Dendritic cell treated with granulocyte-macrophage colony-stimulating factor and Interleukin-4, amounts not matched to agents 40 ng/mL and 50 ng/mL, for 4 days (primary cell): Measurements from ENCODE around the gene TMPRSS13.

ENCODE experiments used
- H3K27ac Mint-ChIP-seq: one replicate; pipeline ENCODE4 v1.8.0; 2022; ENCODE audit warnings: mild to moderate bottlenecking, mixed read lengths
- H3K27me3 Mint-ChIP-seq: one replicate; pipeline ENCODE4 v1.8.0; 2022; ENCODE audit warnings: mild to moderate bottlenecking, mixed read lengths
- H3K36me3 Mint-ChIP-seq: one replicate; pipeline ENCODE4 v1.8.0; 2022; ENCODE audit warnings: low read depth, mixed read lengths
- H3K4me1 Mint-ChIP-seq: one replicate; pipeline ENCODE4 v1.8.0; 2022; ENCODE audit warnings: low read depth, mixed read lengths
- H3K4me3 Mint-ChIP-seq: one replicate; pipeline ENCODE4 v1.8.0; 2022; ENCODE audit warnings: mild to moderate bottlenecking, moderate library complexity, mixed read lengths
- H3K9me3 Mint-ChIP-seq: one replicate; pipeline ENCODE4 v1.8.0; 2022; ENCODE audit warnings: mixed read lengths
- intact Hi-C: fragments of 100-400 bp; cut with micrococcal nuclease; formaldehyde crosslinking; loops from one replicate; pipeline ENCODE4 v1.15.0; 2022

Gene TMPRSS13

GRCh38 chr11:117908959-117909610 is 20.1 kb downstream of the TMPRSS13 start:
- H3K27ac Mint-ChIP-seq: peak overlapping the region; percentile 88
- H3K36me3 Mint-ChIP-seq: peaks cover 5% of the 10 kb centered on the region
- peaks cover 5% of the 10 kb centered on the region for H3K27me3 Mint-ChIP-seq
- peaks cover 42% of the 10 kb centered on the region for H3K4me1 Mint-ChIP-seq
- H3K4me3 Mint-ChIP-seq: no peak overlapping the region
- intact Hi-C loops: no loop called here
- no peaks in the 10 kb centered on the region for H3K9me3 Mint-ChIP-seq

GRCh38 chr11:117908109-117908895 is 20.9 kb downstream of the TMPRSS13 start:
- Mint-ChIP-seq H3K9me3 (no peaks in the 10 kb centered on the region), H3K36me3 (peaks cover 5% of the 10 kb centered on the region), H3K27me3 (peaks cover 5% of the 10 kb centered on the region), H3K4me1 (peaks cover 42% of the 10 kb centered on the region), H3K27ac (peak overlapping the region; percentile 88), H3K4me3 (peak overlapping the region; percentile 69)
- intact Hi-C loops: no loop called here

DNA sequence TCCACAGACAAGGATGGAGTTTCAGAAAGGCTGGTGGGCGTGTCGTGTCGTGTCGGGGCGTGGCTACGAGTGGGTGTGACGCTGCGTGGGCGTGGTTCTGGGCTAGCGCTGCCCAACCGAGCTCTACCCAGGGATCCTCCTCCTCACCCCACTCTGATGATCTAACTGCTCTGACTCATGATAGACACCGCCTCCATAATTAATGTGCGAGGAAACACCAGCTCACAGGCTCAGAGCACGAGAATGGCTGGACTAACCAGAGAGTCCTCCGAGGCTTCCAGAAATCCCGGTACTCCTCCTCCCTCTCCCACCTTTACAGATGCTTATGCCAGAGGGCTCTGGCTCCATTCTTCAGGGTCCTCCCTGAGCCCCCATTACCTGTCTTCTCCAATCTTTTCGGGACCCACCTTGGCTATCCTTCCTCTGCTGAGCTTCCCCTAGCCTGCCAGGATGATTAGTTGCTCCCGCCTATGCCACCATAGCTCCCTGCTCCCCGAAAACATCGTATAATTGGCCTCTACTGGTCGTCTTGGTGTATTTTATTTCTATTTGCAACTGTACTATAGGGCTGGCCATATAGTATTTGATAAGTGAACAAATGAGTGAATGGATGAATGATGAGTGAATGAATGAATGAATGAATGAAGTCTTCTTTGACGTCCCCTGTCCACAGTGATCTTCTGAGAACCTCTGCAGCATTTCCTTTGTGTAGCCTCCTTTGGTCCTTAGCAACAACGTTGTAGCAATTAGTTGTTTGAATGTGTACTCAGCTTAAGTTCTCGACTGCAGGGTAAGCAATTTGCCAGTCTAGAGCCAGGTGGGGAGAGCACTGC is 21.7 kb downstream of the TMPRSS13 start:
- peaks cover 5% of the 10 kb centered on the region for H3K36me3 Mint-ChIP-seq
- intact Hi-C loops: loop anchor here (2.0 kb wide), 1 partner anchor 63 kb away; no protein-coding TSS in a partner anchor
- H3K4me1 Mint-ChIP-seq: peaks cover 42% of the 10 kb centered on the region
- peak overlapping the region; percentile 88 for H3K27ac Mint-ChIP-seq
- peak overlapping the region; percentile 69 for H3K4me3 Mint-ChIP-seq
- peaks cover 2% of the 10 kb centered on the region for H3K27me3 Mint-ChIP-seq
- H3K9me3 Mint-ChIP-seq: no peaks in the 10 kb centered on the region

DNA sequence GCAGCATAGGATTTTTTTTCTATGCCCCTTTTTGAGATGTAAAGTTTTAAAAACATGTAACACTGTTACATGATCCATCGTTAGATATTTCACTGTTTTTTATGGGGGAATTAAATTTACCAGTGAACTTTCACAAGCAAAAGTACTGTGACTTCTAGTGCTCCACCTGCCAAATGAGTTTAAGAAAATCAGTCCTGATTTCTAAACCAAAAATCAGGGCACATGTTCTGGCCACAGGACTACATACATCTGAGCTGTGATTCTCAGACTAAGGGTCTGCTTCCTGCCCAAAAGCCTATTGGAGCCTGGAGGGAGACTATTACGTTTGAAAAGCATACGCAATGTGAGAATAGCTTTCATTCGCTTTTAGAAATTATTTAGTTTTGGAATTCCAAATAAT is 22.5 kb downstream of the TMPRSS13 start:
- no peaks in the 10 kb centered on the region for H3K9me3 Mint-ChIP-seq
- peaks cover 1% of the 10 kb centered on the region for H3K27me3 Mint-ChIP-seq
- peaks cover 5% of the 10 kb centered on the region for H3K36me3 Mint-ChIP-seq
- intact Hi-C loops: loop anchor here (2.0 kb wide), 1 partner anchor 62 kb away; no protein-coding TSS in a partner anchor
- H3K27ac Mint-ChIP-seq: peak overlapping the region; percentile 44
- H3K4me1 Mint-ChIP-seq: peaks cover 42% of the 10 kb centered on the region
- H3K4me3 Mint-ChIP-seq: no peak overlapping the region

- intact Hi-C loops: loop anchor here (2.0 kb wide), 1 partner anchor 61 kb away; no protein-coding TSS in a partner anchor
- no peak overlapping the region for H3K4me3 Mint-ChIP-seq
These were observed 23.1 kb downstream of the TMPRSS13 start for GRCh38 chr11:117906126-117906525.

DNA sequence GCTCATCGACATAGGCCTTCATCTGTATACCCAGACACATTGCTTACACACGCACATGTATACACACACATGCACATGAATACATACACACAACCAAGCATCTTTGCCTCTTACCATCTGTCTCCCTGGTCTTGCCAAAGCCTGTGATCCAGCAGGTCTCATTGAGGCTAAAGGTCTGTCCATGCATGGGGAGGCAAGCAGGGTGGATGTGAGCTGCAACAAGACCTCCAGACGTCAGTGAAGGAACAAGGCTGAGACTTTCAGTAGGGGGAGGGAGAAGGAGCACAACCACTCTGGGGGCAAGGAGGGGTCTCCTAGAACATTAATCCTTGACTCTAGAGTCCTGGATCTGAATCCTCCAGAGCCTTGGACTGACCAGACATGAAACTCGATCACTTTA is 23.7 kb downstream of the TMPRSS13 start:
- Mint-ChIP-seq H3K36me3 (peaks cover 5% of the 10 kb centered on the region), H3K27ac (peak overlapping the region; percentile 44), H3K4me1 (peaks cover 38% of the 10 kb centered on the region), H3K4me3 (no peak overlapping the region), H3K27me3 (no peaks in the 10 kb centered on the region), H3K9me3 (no peaks in the 10 kb centered on the region)
- intact Hi-C loops: no loop called here

More at GRCh38 chr11:117906126-117906525, 23.1 kb downstream of the TMPRSS13 start:
- H3K36me3 Mint-ChIP-seq: peaks cover 5% of the 10 kb centered on the region
- H3K4me1 Mint-ChIP-seq: peaks cover 40% of the 10 kb centered on the region
- H3K27me3 Mint-ChIP-seq: no peaks in the 10 kb centered on the region
- peak overlapping the region; percentile 44 for H3K27ac Mint-ChIP-seq
- no peaks in the 10 kb centered on the region for H3K9me3 Mint-ChIP-seq

GRCh38 chr11:117903505-117904382 is 25.5 kb downstream of the TMPRSS13 start:
- H3K36me3 Mint-ChIP-seq: no peaks in the 10 kb centered on the region
- H3K4me1 Mint-ChIP-seq: peaks cover 38% of the 10 kb centered on the region
- H3K9me3 Mint-ChIP-seq: no peaks in the 10 kb centered on the region
- H3K4me3 Mint-ChIP-seq: no peak overlapping the region
- H3K27ac Mint-ChIP-seq: peak overlapping the region; percentile 19
- no peaks in the 10 kb centered on the region for H3K27me3 Mint-ChIP-seq
- intact Hi-C loops: no loop called here

DNA sequence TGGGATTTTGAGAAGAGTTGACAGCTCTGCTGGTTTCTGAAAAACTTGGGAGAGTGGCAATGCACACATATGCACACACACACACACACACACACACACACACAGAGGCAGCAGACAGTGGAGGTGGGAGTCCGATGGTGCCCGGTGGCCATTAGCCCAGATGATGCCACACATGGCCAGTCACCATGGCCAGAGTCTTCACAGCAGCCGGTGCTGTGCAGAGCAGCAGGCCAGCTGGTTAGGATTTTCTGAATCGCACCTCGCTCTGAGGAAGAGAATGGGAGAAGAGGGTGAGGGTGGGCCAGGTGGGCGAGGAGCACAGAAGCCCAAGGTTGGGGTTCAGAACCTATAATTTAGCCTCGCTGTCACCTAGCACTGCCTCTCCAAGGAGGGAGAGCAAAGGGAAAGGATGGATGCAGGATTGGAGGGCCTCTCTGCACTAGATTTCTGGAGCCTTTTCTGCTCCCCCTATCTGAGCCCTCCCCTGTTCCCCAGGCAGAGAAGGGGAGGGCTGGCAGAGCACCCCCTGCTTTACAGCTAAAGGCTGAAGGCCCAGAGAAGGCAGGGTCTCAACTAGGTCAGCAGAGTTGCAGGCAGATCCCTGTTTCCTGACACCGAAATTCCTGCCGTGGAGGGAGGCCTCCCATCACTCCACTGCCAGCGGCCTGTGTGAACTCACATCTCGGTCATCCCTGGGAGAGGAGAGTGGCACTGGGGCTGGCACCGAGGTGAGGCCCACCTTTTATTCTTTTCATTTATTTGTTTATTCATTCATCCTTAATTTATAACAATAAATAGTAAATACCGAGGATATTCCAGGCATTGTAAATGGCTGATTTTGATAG is 27.0 kb downstream of the TMPRSS13 start:
- H3K27ac Mint-ChIP-seq: no peak overlapping the region
- H3K4me1 Mint-ChIP-seq: peaks cover 34% of the 10 kb centered on the region
- intact Hi-C loops: no loop called here

DNA sequence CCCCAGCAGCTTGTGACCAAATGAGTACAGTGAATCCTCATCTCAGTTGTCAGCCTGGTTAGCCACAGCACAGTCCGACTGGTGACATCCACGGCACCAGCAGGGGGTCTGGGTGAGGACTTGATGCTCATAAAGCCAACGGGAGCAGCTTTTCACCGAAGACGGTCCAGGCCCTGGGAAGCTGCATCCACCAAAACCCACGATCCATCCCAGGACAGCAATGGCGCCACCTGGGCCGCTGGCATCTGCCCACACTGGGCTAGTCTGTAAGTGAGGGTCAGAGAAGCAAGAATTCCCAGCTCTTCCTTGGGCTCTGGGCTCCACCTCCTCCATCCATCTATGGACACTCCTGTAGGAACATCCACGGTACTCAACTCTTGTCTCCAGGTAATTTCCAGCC is 27.6 kb downstream of the TMPRSS13 start:
- intact Hi-C loops: no loop called here
- H3K27ac Mint-ChIP-seq: no peak overlapping the region
- H3K36me3 Mint-ChIP-seq: no peaks in the 10 kb centered on the region
- no peak overlapping the region for H3K4me3 Mint-ChIP-seq
- peaks cover 33% of the 10 kb centered on the region for H3K4me1 Mint-ChIP-seq
- no peaks in the 10 kb centered on the region for H3K9me3 Mint-ChIP-seq
- H3K27me3 Mint-ChIP-seq: peaks cover 6% of the 10 kb centered on the region

More for the DNA sequence above, 27.0 kb downstream of the TMPRSS13 start:
- Mint-ChIP-seq H3K4me3 (no peak overlapping the region), H3K36me3 (no peaks in the 10 kb centered on the region), H3K9me3 (no peaks in the 10 kb centered on the region), H3K27me3 (peaks cover 2% of the 10 kb centered on the region)

GRCh38 chr11:117900720-117901440 is 28.3 kb downstream of the TMPRSS13 start:
- peak overlapping the region; percentile 67 for H3K27ac Mint-ChIP-seq
- intact Hi-C loops: no loop called here
- no peaks in the 10 kb centered on the region for H3K9me3 Mint-ChIP-seq
- no peak overlapping the region for H3K4me3 Mint-ChIP-seq
- H3K4me1 Mint-ChIP-seq: peaks cover 33% of the 10 kb centered on the region
- H3K36me3 Mint-ChIP-seq: no peaks in the 10 kb centered on the region
- H3K27me3 Mint-ChIP-seq: peaks cover 7% of the 10 kb centered on the region

DNA sequence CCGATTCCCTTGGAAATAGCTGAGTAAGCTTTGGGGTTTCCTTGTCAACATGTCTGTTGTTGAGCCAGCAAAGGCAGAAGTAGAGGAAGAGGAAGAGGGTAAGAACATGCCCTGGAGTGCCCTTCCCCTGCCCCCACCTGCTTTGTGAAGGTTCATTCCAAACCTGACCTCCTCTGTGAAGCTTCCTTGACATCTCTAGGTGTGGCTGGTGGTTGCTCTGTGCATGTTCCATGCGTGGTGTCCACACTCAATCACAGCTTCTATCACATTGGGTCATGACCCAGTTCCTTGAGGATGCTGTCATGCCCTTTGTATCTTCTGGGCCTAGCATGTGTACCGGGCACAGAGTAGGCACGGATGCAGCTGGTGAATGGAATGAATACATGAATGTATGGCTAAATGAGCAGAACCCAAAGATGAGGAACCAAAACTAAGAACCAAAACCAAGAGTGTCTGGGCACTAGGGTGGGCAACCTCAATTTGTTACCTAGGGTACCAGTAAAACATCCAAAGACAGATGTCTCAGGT is 29.0 kb downstream of the TMPRSS13 start:
- H3K27me3 Mint-ChIP-seq: peaks cover 7% of the 10 kb centered on the region
- H3K4me1 Mint-ChIP-seq: peaks cover 33% of the 10 kb centered on the region
- H3K27ac Mint-ChIP-seq: peak overlapping the region; percentile 67
- H3K4me3 Mint-ChIP-seq: no peak overlapping the region
- H3K9me3 Mint-ChIP-seq: no peaks in the 10 kb centered on the region
- intact Hi-C loops: no loop called here
- H3K36me3 Mint-ChIP-seq: no peaks in the 10 kb centered on the region

DNA sequence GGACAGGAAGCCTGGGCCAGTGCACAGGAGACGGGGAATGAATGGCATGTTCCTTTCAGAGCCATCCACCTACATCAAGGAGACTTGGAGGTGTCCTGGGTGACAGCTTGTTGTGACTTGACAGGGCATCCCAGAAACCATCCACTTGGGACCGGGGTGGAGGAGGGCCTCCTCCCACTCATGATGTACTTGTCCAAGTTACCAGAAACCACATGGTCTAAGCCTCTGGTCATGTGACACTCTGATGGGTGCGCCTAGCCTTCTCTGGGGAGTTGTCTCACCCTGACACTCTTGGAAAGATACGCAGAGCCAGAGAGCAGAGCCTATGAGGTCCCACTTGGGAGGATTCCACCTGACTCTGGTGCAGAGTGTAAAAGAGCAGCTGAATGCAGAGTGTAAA is 31.1 kb downstream of the TMPRSS13 start:
- no peaks in the 10 kb centered on the region for H3K9me3 Mint-ChIP-seq
- H3K27me3 Mint-ChIP-seq: peaks cover 13% of the 10 kb centered on the region
- H3K27ac Mint-ChIP-seq: peak overlapping the region; percentile 9
- H3K4me1 Mint-ChIP-seq: peaks cover 33% of the 10 kb centered on the region
- H3K36me3 Mint-ChIP-seq: no peaks in the 10 kb centered on the region
- H3K4me3 Mint-ChIP-seq: no peak overlapping the region
- intact Hi-C loops: no loop called here
